HUDEP-2 (cell line): Measurements from ENCODE around the gene PCDHA9.
"Not testable (repeated sequence)": the region's sequence is repeated elsewhere in the genome, so short reads cannot be mapped to it uniquely, and the experiment has no call there.

Source experiments
- DNase-seq, 76 experiments: peaks; one replicate each; lab custom pipeline; 2025; ENCODE audit not compliant: unreplicated experiment in 76 of 76; lab: John Stamatoyannopoulos, UW

The PCDHA9 gene

GRCh38 chr5:140848139-140849102 is at the start of gene PCDHA9:
TSS of gene PCDHA9 (plus strand) at chr5:140848382. CDS start at chr5:140848496, 114 bp downstream.
- not testable (repeated sequence) for DNase-seq

GRCh38 chr5:140800816-140801493 is 47.2 kb upstream of the PCDHA9 start, which contains the start of gene PCDHA3:
TSS of gene PCDHA3 (plus strand) at chr5:140801057.
- DNase-seq, result peak in 1 of 76 experiments; percentile 1

GRCh38 chr5:140801494-140801841 is 46.7 kb upstream of the PCDHA9 start:
- DNase-seq, result no peak

GRCh38 chr5:140802381-140802780 is 45.8 kb upstream of the PCDHA9 start:
- DNase-seq, result not testable (repeated sequence)

- DNase-seq, result no peak
These were observed 45.4 kb upstream of the PCDHA9 start for GRCh38 chr5:140802781-140803271.

- DNase-seq, result peak in 10 of 76 experiments; percentile 1 to 36 (median 4)
These were observed 41.1 kb upstream of the PCDHA9 start, which contains the start of gene PCDHA4 for GRCh38 chr5:140806834-140807775. TSS of gene PCDHA4 (plus strand) at chr5:140807068.

- DNase-seq, result not testable (repeated sequence)
These were observed 39.8 kb upstream of the PCDHA9 start for GRCh38 chr5:140808241-140808888.

- no peak for DNase-seq
These were observed 39.3 kb upstream of the PCDHA9 start for GRCh38 chr5:140808889-140809291.

GRCh38 chr5:140821375-140822280 is 26.6 kb upstream of the PCDHA9 start, which contains the start of gene PCDHA5:
TSS of gene PCDHA5 (plus strand) at chr5:140821613.
- DNase-seq, result peak in 23 of 76 experiments; percentile 2 to 36 (median 14)

- DNase-seq, result no peak
These were observed 25.9 kb upstream of the PCDHA9 start for GRCh38 chr5:140822281-140822629.

- not testable (repeated sequence) for DNase-seq
These were observed 25.2 kb upstream of the PCDHA9 start for GRCh38 chr5:140822969-140823368.

- DNase-seq, result no peak
These were observed 24.7 kb upstream of the PCDHA9 start for GRCh38 chr5:140823475-140823874.

GRCh38 chr5:140827704-140828361 is 20.3 kb upstream of the PCDHA9 start, which contains the start of gene PCDHA6:
TSS of gene PCDHA6 (plus strand) at chr5:140827960. CDS start at chr5:140828092, 132 bp downstream.
- no peak for DNase-seq

GRCh38 chr5:140828362-140828737 is 19.8 kb upstream of the PCDHA9 start:
- no peak for DNase-seq

- DNase-seq, result not testable (repeated sequence)
These were observed 18.4 kb upstream of the PCDHA9 start for GRCh38 chr5:140829511-140830501.

GRCh38 chr5:140833993-140834392 is 14.2 kb upstream of the PCDHA9 start, which contains the start of gene PCDHA7:
TSS of gene PCDHA7 (plus strand) at chr5:140834269. CDS start at chr5:140834384, 115 bp downstream.
- DNase-seq, result no peak
